ENCODE data around the gene MCIDAS. TPM values are rescaled to one million over a fixed set of nuclear protein-coding genes. Genes with fewer than 3 reads are reported as not detected.

Gene MCIDAS
- total RNA-seq, 1 donor from 2014 or later: not detected

GRCh38 chr5:55231919-55232270, 4.8 kb upstream of the MCIDAS start:
- no peak for DNase-seq
- H3K27me3 ChIP-seq: peaks cover 100% of the 10 kb centered on the region
- no peak overlapping the region for H3K27ac ChIP-seq
- ATAC-seq: no peak
- H3K36me3 ChIP-seq: no peaks in the 10 kb centered on the region
- H3K9me3 ChIP-seq: no peaks in the 10 kb centered on the region
- no peak overlapping the region for H3K4me3 ChIP-seq
- intact Hi-C loops (cut with DNase I): no loop called here
- peaks cover 46% of the 10 kb centered on the region for H3K4me1 ChIP-seq
- TF ChIP-seq, protein P1, sequence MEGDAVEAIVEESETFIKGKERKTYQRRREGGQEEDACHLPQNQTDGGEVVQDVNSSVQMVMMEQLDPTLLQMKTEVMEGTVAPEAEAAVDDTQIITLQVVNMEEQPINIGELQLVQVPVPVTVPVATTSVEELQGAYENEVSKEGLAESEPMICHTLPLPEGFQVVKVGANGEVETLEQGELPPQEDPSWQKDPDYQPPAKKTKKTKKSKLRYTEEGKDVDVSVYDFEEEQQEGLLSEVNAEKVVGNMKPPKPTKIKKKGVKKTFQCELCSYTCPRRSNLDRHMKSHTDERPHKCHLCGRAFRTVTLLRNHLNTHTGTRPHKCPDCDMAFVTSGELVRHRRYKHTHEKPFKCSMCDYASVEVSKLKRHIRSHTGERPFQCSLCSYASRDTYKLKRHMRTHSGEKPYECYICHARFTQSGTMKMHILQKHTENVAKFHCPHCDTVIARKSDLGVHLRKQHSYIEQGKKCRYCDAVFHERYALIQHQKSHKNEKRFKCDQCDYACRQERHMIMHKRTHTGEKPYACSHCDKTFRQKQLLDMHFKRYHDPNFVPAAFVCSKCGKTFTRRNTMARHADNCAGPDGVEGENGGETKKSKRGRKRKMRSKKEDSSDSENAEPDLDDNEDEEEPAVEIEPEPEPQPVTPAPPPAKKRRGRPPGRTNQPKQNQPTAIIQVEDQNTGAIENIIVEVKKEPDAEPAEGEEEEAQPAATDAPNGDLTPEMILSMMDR (IDR thresholded peaks at IDR 0.05): no peak

- no peak overlapping the region for H3K27ac ChIP-seq
- no peaks in the 10 kb centered on the region for H3K36me3 ChIP-seq
- no peak overlapping the region for H3K4me3 ChIP-seq
- no peaks in the 10 kb centered on the region for H3K9me3 ChIP-seq
- peaks cover 52% of the 10 kb centered on the region for H3K4me1 ChIP-seq
- TF ChIP-seq, protein P1 (IDR thresholded peaks at IDR 0.05): no peak
- DNase-seq (no peak), ATAC-seq (no peak)
- intact Hi-C loops (cut with DNase I): no loop called here
- H3K27me3 ChIP-seq: peaks cover 100% of the 10 kb centered on the region
Measured at GRCh38 chr5:55231029-55231918, 4.2 kb upstream of the MCIDAS start.

DNA sequence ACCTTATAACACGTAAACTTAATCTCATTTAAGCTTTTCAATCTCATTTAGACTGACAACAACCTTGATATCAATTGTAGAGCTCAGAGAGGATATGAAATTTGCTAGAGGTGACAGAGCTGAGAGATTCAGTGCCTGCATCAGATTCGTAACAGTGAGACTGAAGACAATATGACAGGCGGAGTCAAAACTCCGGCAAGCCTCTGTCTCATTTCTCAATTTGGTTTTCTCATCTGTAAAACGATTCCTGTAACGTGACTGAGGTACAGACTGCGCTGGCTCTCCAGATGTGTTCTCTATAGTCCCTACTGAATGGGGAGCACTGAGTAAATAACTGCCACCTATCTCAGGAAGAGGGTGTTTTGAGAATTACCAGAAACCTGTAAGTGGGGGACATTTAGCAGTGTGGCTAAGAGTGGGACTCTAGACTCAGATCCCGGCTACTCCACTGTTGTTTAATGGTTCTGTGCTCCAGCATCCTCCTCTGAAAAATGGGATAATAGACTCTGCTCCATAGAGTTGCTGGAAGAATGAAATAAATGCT, 3.0 kb upstream of the MCIDAS start:
- peaks cover 100% of the 10 kb centered on the region for H3K27me3 ChIP-seq
- ATAC-seq (no peak), DNase-seq (no peak)
- H3K36me3 ChIP-seq: no peaks in the 10 kb centered on the region
- intact Hi-C loops (cut with DNase I): no loop called here
- H3K4me3 ChIP-seq: no peak overlapping the region
- peaks cover 52% of the 10 kb centered on the region for H3K4me1 ChIP-seq
- H3K9me3 ChIP-seq: no peaks in the 10 kb centered on the region
- H3K27ac ChIP-seq: no peak overlapping the region
- TF ChIP-seq, protein P1 (IDR thresholded peaks at IDR 0.05): no peak

- intact Hi-C loops (cut with DNase I): no loop called here
- Histone ChIP-seq H3K4me3 (peak overlapping the region; percentile 34), H3K4me1 (peaks cover 39% of the 10 kb centered on the region), H3K27me3 (peaks cover 100% of the 10 kb centered on the region), H3K36me3 (no peaks in the 10 kb centered on the region), H3K9me3 (no peaks in the 10 kb centered on the region), H3K27ac (no peak overlapping the region)
- TF ChIP-seq, protein P1 (IDR thresholded peaks at IDR 0.05): no peak
- DNase-seq (no peak), ATAC-seq (no peak)
Measured at GRCh38 chr5:55227664-55228430, 732 bp upstream of the MCIDAS start.

DNA sequence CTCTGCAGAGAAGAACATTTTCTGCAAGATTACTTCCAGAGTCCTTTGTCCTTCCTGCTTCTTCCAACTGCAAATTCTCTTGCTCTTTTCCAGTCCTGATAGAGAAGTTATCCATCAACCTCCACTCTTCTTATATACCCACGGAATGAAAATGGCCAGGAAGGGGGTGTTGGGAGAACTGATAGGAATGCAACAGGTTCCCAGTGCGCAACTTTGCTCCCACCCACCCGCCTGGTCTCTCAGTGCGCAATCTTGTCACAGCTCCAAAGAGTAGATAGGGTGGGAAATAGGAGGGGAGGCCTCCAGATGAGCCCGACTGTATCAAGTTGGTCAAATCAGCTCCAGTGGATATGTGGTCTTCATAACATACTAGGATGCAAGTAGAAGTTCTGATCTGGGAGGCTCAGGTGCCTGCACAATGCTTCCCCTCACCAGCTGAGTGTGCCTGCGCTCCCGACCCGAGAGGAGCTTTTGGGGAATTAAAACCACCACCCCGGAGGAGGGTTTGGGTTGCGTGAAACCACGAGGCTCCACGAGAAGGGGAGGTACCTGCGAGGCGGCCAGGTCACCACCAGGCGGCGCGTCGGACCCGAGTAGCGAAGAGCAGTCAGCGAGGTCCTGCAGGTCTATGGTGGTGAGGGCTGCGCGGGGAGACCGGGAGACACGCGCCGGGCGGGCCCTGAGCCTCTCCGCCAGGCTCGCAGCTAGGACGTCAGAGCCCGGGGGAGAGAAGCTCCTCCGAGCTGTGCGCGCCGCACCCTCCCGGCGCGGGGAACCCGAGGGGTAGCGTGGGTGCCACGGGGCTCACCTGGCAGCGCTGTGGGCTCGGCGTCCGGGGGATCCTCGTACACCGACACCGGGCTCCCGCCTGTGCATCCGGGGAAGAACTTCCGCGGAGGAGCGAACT, 835 bp downstream of the MCIDAS start:
- H3K27me3 ChIP-seq: peaks cover 100% of the 10 kb centered on the region
- TF ChIP-seq, protein P1 (IDR thresholded peaks at IDR 0.05): peak; percentile 40
- intact Hi-C loops (cut with DNase I): no loop called here

More for the DNA sequence above, 835 bp downstream of the MCIDAS start:
- peak overlapping the region; percentile 34 for H3K4me3 ChIP-seq
- H3K9me3 ChIP-seq: no peaks in the 10 kb centered on the region
- ATAC-seq: peak; percentile 45
- no peak overlapping the region for H3K27ac ChIP-seq
- no peaks in the 10 kb centered on the region for H3K36me3 ChIP-seq
- peak; percentile 68 for DNase-seq
- H3K4me1 ChIP-seq: peaks cover 23% of the 10 kb centered on the region
